Lung (tissue), 12 donors: Measurements from ENCODE around the gene OGDHL. TPM values are rescaled to one million over a fixed set of nuclear protein-coding genes. Genes with fewer than 3 reads are reported as not detected.

Source experiments
- ATAC-seq: fragments of 200-7000 bp; cut with Tn5 transposase; one replicate; pipeline ENCODE4 v1.9.1; 2020; ENCODE audit warnings: moderate number of reproducible peaks; ENCODE audit not compliant: insufficient read depth, low FRiP score
- DNase-seq, 3 donors: peaks; one replicate each; pipeline ENCODE4 v3.0.0-alpha.2; 2013 to 2017
- H3K27ac ChIP-seq, 2 donors: one replicate each; pipeline ENCODE4 v1.5.1; 2013; ENCODE audit warnings: mild to moderate bottlenecking in 2 of 2, moderate library complexity in 2 of 2, control low read depth in 1 of 2, inconsistent platforms in 1 of 2, low read depth in 1 of 2, low read length in 1 of 2
- H3K27me3 ChIP-seq, 3 donors: one replicate each; pipeline ENCODE4 v1.5.1; 2013; ENCODE audit warnings: low read length in 2 of 3; ENCODE audit not compliant: control insufficient read depth in 3 of 3, insufficient read depth in 3 of 3
- H3K36me3 ChIP-seq, 4 donors: one replicate each; pipeline ENCODE4 v1.5.1; 2013; ENCODE audit warnings: low read length in 4 of 4, mild to moderate bottlenecking in 1 of 4, moderate library complexity in 1 of 4; ENCODE audit not compliant: control insufficient read depth in 4 of 4, insufficient read depth in 4 of 4
- H3K4me1 ChIP-seq, 5 donors: one replicate each; pipeline ENCODE4 v1.5.1; 2013; ENCODE audit warnings: low read length in 5 of 5, mild to moderate bottlenecking in 2 of 5, moderate library complexity in 1 of 5; ENCODE audit not compliant: control insufficient read depth in 5 of 5, insufficient read depth in 5 of 5
- H3K4me3 ChIP-seq: one replicate; pipeline ENCODE4 v1.5.1; 2013; ENCODE audit warnings: mild to moderate bottlenecking, control low read depth, moderate library complexity
- H3K9ac ChIP-seq, 2 donors: one replicate each; pipeline ENCODE4 v1.5.1; 2013; ENCODE audit warnings: low read length in 2 of 2, control low read depth in 1 of 2; ENCODE audit not compliant: insufficient read depth in 1 of 2
- H3K9me3 ChIP-seq, 4 donors: one replicate each; pipeline ENCODE4 v1.5.1; 2013; ENCODE audit warnings: low read length in 3 of 4, mild to moderate bottlenecking in 1 of 4, moderate library complexity in 1 of 4; ENCODE audit not compliant: control insufficient read depth in 4 of 4, insufficient read depth in 3 of 4
- WGBS, 2 donors: extraction: QIAGEN DNeasy Blood & Tissue Kit; methylation state at CpG; one replicate each; pipeline ENCODE4 v1.1.7; 2013; 5-methylcytosine and 5-hydroxymethylcytosine counted together
- polyA plus RNA-seq, 2 donors: library from polyadenylated mRNA; stranded (reverse); fragments of 200-250 nt; gene quantifications; one replicate each; pipeline ENCODE4 v1.2.1, GENCODE V29; 2013
- total RNA-seq, 2 donors: library from RNA; depleted of rRNA in 1 of 2; stranded (reverse); fragments of >200 nt in 1 of 2; gene quantifications; one replicate each; pipeline ENCODE4 v1.2.1, GENCODE V29; 2014 to 2021
- TF ChIP-seq, protein P1 (sequence below): IDR thresholded peaks from 2 replicates; pipeline ENCODE4 v1.5.1; 2012; ENCODE audit warnings: mild to moderate bottlenecking; ENCODE audit errors: control extremely low read depth, extremely low read depth
- donor health status: control.
- donor health status: control.
- donor health status: Bipolar disorder and iron deficiency.
- donor health status: healthy.
- donor health status: DM: yes; HTN: yes; CAD: no.

Gene OGDHL
- total and polyA plus RNA-seq, 4 donors, result 0.06 to 0.86 (median 0.15) TPM

DNA sequence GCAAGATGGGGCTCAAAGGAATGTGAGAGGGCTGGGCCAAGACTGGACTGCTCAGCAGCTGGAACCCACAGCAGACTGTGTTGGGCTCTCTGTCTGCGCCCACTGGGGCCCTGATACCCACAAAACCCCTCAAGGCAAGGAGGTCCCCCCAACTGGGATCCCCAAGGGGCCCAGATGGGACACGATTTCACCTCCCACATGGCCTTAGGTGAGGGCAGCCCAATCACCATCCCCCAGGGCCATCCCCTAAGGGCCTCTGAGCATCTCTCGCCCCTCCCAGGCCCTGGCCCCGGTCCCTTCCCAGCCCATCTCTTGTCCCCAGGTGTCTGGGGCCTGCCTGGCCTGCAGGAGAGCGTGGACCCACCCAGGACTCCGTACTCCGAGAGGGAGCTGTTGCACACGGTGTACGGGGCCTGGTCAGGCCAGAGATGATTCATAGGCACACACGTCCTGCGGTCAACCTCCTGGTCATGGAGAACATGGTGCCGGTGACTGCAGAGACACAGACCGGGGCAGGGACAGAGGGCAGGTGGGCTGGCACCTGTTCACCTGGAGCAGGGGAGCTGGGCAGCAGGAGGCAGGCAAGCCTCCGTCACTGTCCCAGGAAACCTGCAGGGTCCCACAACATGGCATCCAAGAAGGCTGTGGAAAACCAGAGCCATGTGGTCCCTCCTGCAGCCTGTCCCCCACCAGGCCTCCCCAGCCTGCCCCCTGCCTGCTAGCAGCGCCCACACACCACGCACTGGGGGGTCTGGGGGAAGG lies 21.6 kb downstream of the OGDHL start:
- no peak overlapping the region for H3K4me3 ChIP-seq
- peaks cover 0 to 2% (median 0%) of the 10 kb centered on the region in 5 donors for H3K4me1 ChIP-seq
- H3K9me3 ChIP-seq, result peaks cover 0 to 2% (median 0%) of the 10 kb centered on the region in 4 donors
- TF ChIP-seq, protein P1, sequence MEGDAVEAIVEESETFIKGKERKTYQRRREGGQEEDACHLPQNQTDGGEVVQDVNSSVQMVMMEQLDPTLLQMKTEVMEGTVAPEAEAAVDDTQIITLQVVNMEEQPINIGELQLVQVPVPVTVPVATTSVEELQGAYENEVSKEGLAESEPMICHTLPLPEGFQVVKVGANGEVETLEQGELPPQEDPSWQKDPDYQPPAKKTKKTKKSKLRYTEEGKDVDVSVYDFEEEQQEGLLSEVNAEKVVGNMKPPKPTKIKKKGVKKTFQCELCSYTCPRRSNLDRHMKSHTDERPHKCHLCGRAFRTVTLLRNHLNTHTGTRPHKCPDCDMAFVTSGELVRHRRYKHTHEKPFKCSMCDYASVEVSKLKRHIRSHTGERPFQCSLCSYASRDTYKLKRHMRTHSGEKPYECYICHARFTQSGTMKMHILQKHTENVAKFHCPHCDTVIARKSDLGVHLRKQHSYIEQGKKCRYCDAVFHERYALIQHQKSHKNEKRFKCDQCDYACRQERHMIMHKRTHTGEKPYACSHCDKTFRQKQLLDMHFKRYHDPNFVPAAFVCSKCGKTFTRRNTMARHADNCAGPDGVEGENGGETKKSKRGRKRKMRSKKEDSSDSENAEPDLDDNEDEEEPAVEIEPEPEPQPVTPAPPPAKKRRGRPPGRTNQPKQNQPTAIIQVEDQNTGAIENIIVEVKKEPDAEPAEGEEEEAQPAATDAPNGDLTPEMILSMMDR, result no peak
- WGBS, 2 donors, result 90 to 91% methylated on average over 15 to 16 of the region's 16 CpGs
- ATAC-seq, result no peak
- H3K27me3 ChIP-seq, result no peaks in the 10 kb centered on the region
- DNase-seq, result no peak
- H3K36me3 ChIP-seq, result no peaks in the 10 kb centered on the region
- H3K27ac ChIP-seq, result no peak overlapping the region
- H3K9ac ChIP-seq, result no peak overlapping the region

DNA sequence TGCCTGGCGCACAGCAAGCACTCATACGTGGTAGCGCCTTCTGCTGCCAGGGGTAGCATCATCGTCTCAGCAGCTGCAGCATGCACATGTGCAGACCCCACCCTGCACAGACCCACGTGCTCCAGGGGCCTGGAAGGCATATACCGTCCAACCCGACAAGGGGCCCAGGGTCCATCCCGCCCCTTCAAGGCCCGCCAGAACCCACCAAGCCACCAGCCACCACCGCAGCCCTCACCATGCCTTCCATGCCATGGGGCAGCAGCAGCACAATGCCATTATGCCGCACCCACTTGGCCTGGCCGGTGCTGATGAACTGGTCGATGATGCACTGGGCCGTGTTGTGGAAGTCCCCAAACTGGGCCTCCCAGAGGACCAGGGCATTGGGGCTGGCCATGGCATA lies 22.7 kb downstream of the OGDHL start:
- no peaks in the 10 kb centered on the region for H3K27me3 ChIP-seq
- peaks cover 0 to 2% (median 0%) of the 10 kb centered on the region in 4 donors for H3K9me3 ChIP-seq
- ATAC-seq (no peak), DNase-seq (no peak)
- H3K27ac ChIP-seq, result no peak overlapping the region
- WGBS, 2 donors, result 80 to 83% methylated on average over 14 of the region's 14 CpGs
- H3K4me1 ChIP-seq, result peaks cover 0 to 2% (median 0%) of the 10 kb centered on the region in 5 donors
- TF ChIP-seq, protein P1, result no peak
- H3K9ac ChIP-seq, result no peak overlapping the region
- no peaks in the 10 kb centered on the region for H3K36me3 ChIP-seq
- H3K4me3 ChIP-seq, result no peak overlapping the region

DNA sequence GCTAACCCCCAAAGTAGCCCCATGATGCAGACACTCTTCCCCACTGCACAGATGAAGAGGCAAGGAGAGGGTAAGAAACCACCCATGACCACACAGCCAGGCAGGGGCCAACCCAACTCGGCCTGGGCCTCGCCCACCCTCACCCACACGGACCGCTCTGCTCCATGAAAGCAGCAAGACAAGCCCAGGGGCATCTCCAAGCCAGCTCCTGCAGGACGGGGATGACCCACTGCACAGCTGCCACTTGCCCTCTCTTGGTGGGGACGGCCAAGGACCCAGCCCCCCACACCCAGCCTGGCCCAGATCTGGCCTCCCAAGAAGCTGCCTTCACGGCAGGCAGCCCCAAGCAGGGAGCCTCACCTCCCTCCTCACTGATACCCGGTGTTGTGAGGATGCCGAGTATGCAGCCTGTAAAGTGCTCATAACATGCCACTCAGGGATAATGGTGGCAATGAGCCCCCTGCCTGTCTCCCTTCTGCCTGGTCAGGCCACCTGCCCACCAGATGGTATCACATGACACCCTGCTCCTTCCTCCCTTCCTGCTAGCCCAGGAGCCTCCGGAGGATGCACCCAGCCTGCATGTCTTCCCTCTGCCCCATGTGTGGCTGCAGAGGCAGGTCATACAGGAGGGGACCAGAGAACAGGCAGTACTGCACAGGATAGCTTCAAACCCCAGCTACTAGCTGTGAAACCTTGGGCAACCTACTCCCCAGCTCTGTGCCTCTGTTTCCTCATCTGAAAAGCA lies 23.3 kb downstream of the OGDHL start:
- TF ChIP-seq, protein P1, result no peak

More for the DNA sequence above, 23.3 kb downstream of the OGDHL start:
- 74 to 85% methylated on average over 10 of the region's 10 CpGs for WGBS, 2 donors
- Histone ChIP-seq H3K9me3 (peaks cover 0 to 2% (median 0%) of the 10 kb centered on the region in 4 donors), H3K27ac (no peak overlapping the region), H3K27me3 (no peaks in the 10 kb centered on the region), H3K36me3 (no peaks in the 10 kb centered on the region), H3K4me1 (peaks cover 0 to 2% (median 0%) of the 10 kb centered on the region in 5 donors), H3K9ac (no peak overlapping the region), H3K4me3 (no peak overlapping the region)
- DNase-seq (no peak), ATAC-seq (no peak)
